IPS DF 6.9 (cell line): ENCODE measurements around the gene ENG.
"Not testable (repeated sequence)": the region's sequence is repeated elsewhere in the genome, so short reads cannot be mapped to it uniquely, and the experiment has no call there.

Experiments used
- DNase-seq: peaks from one replicate; pipeline ENCODE4 v3.0.0-alpha.2; 2013; ENCODE audit warnings: low read depth, low spot score
- H3K27ac ChIP-seq: one replicate; pipeline ENCODE4 v1.5.1; 2013; ENCODE audit warnings: low read length, control low read depth
- H3K27me3 ChIP-seq: 2 replicates; pipeline ENCODE4 v1.6.1; 2013; ENCODE audit warnings: mild to moderate bottlenecking, low read length; ENCODE audit not compliant: control insufficient read depth, insufficient read depth
- H3K36me3 ChIP-seq: 2 replicates; pipeline ENCODE4 v1.6.1; 2013; ENCODE audit warnings: low read length; ENCODE audit not compliant: control insufficient read depth, insufficient read depth
- H3K4me1 ChIP-seq: 2 replicates; pipeline ENCODE4 v1.6.1; 2013; ENCODE audit warnings: low read length; ENCODE audit not compliant: control insufficient read depth, insufficient read depth
- H3K4me3 ChIP-seq: 2 replicates; pipeline ENCODE4 v1.5.1; 2013; ENCODE audit warnings: mild to moderate bottlenecking, low read length
- H3K9me3 ChIP-seq: 2 replicates; pipeline ENCODE4 v1.6.1; 2013; ENCODE audit warnings: low read length, inconsistent platforms; ENCODE audit not compliant: control insufficient read depth, insufficient read depth
- WGBS: extraction: QIAGEN DNeasy Blood & Tissue Kit; methylation state at CpG from one replicate; pipeline ENCODE4 v1.1.7; 2013; ENCODE audit warnings: mixed read lengths, missing lambda C conversion rate; ENCODE audit not compliant: insufficient read length, insufficient coverage; 5-methylcytosine and 5-hydroxymethylcytosine counted together

The ENG gene

DNA sequence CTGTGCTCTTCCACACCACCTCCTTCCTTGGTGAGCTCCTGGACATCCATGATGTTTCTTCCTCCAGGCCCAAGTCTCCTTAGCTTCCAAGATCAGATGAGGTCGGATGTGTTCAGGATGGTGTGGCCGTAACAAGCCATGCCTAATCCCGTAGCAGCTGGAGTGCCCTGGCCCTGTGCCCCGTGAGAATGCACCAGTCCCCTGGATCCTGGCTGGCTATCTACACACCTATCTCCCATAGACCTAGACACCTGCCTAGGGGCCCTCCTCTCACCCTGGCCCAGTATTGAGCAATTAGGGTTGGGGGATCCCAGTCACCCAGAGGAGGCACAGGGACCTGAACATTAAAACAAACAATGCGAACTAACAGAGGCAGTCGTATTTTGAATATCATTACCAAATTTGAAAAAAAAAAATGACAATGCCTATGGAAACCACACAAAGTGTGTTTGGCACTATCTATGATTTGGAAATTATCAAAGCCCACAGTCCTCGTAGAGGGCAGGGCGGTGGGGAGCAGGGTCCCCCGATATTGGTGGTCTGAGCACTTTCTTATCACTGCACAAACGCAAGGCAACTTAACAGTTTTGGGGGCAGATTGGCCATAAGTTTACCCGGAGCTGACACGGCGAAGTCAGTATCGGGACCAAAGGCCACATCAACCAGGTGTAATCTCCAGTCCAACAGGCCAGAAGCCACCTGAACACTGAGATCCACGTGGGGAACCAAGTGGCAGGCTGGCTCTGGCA is 13.2 kb downstream of the ENG start:
- WGBS = no CpG with 5 or more reads among the region's 15 CpGs
- Histone ChIP-seq H3K4me1 (no peaks in the 10 kb centered on the region; the same call in 1 of the 2 replicates), H3K9me3 (no peaks in the 10 kb centered on the region)

DNA sequence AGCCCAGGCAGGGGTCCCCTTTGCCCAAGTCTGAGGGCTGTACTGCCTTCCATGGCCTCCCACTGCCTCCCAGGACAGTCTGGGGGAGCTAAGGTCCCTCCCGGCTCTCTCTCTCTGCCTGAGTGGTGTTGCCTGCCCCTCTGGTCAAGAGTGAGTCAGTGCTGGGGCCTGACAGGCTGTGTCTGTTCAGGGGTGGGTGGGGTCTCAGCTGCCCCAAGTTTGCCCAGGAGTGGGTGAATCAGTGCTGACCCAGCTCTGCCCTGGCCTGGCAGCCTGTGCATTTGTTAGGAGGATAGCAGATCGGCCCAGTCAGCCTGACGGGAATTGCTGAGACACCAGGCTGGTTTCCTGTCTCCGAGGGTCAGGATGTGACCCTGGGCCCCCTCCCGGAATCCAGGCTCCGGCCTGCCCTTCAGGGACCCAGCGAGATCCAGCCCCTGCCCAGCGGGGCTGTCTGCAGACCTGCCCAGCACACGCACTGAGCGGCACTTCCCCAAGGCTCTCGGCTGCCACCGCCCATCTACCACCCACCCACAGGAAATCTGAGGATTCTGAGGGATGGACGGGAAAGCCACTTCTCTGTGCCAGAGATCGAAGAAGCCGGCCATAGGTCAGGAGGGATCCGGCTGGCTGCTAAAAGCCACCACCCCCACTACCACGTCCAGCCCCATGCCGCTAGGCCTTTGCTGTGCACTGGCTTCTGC is 15.9 kb downstream of the ENG start:
- H3K4me3 ChIP-seq = no peak overlapping the region
- H3K36me3 ChIP-seq = no peaks in the 10 kb centered on the region
- no peaks in the 10 kb centered on the region; the same call in 1 of the 2 replicates for H3K4me1 ChIP-seq
- no CpG with 5 or more reads among the region's 18 CpGs for WGBS
- no peak overlapping the region for H3K27ac ChIP-seq
- no peaks in the 10 kb centered on the region for H3K27me3 ChIP-seq
- no peaks in the 10 kb centered on the region for H3K9me3 ChIP-seq
- DNase-seq = no peak

More for the DNA sequence above, 13.2 kb downstream of the ENG start:
- DNase-seq = no peak
- 0 out of 2 replicates have a peak, but pooled peaks cover 2% of the 10 kb centered on the region for H3K36me3 ChIP-seq
- no peaks in the 10 kb centered on the region for H3K27me3 ChIP-seq
- H3K27ac ChIP-seq = no peak overlapping the region
- H3K4me3 ChIP-seq = no peak overlapping the region

DNA sequence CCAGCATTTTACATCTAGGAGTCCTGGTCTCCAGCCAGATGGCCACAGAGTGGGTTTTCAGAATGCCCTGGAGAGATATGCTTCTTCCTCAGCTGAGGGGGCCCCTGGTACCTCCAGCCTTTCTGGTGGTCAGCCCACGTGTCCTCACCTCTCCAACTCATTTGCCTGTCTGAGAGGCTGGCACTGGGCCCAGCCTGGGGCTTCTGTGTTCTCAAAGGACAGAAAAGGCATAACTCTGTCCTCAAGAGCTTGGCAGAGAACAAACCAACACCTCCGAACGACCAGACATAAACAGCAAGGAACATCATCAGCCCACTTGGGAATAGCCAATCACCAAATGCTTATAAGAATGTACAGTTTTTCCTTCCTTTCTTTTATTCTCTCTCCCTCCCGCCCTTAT is 17.1 kb downstream of the ENG start:
- H3K4me1 ChIP-seq = no peaks in the 10 kb centered on the region; the same call in 1 of the 2 replicates
- H3K9me3 ChIP-seq = no peaks in the 10 kb centered on the region
- DNase-seq = no peak
- no peaks in the 10 kb centered on the region for H3K27me3 ChIP-seq
- H3K36me3 ChIP-seq = no peaks in the 10 kb centered on the region
- no peak overlapping the region for H3K27ac ChIP-seq
- no peak overlapping the region for H3K4me3 ChIP-seq
- 100% methylated on average over 1 of the region's 4 CpGs for WGBS

DNA sequence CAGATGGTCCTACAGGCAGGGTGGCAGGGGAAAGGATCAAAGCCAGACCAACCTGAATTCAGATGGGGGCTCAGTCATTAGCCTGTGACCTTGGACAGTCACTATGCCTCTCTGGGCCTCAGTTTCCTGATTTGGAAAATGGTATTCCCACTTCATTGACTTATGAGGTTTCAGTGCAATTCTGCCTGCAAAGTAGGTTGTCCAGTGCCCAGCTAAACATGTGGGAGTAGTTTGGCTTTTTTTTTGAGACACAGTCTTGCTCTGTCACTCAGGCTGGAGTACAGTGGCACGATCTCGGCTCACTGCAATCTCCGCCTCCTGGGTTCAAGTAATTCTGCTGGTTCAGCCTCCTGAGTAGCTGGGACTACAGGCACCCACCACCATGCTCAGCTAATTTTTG is 17.9 kb downstream of the ENG start:
- no CpG with 5 or more reads among the region's 3 CpGs for WGBS
- H3K4me3 ChIP-seq, H3K27ac ChIP-seq, H3K9me3 ChIP-seq, H3K27me3 ChIP-seq, H3K4me1 ChIP-seq, H3K36me3 ChIP-seq, DNase-seq: not testable (repeated sequence)

DNA sequence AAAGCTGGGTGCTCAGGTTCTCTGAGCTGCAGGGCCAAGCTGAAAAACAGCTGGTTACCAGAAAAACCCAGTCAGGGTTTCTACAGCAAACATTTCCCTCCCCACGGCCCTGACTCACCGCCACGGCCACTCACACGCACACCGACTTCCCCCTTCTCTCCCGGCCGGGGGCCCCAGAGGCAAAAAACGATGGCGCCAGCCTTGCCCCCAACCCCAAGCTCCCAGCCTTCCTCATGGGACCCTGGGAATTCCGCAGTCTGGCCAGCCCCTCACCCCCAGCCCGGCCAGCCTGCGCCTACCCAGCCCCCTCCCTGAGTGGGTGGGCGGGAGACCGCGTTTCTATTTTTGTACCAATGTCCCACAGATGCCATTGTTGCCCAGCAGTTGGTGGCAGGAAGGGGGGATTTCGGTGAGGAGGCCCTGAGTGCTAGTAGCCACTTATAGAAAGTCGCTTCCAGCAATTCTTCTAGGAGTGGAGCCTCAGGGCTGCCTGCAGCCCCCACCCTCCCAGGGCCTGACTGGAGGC is 18.4 kb downstream of the ENG start:
- Histone ChIP-seq H3K9me3 (no peaks in the 10 kb centered on the region), H3K27ac (no peak overlapping the region), H3K36me3 (no peaks in the 10 kb centered on the region), H3K4me3 (no peak overlapping the region), H3K4me1 (no peaks in the 10 kb centered on the region; the same call in 1 of the 2 replicates), H3K27me3 (no peaks in the 10 kb centered on the region)
- WGBS = no CpG with 5 or more reads among the region's 17 CpGs
- DNase-seq = no peak

DNA sequence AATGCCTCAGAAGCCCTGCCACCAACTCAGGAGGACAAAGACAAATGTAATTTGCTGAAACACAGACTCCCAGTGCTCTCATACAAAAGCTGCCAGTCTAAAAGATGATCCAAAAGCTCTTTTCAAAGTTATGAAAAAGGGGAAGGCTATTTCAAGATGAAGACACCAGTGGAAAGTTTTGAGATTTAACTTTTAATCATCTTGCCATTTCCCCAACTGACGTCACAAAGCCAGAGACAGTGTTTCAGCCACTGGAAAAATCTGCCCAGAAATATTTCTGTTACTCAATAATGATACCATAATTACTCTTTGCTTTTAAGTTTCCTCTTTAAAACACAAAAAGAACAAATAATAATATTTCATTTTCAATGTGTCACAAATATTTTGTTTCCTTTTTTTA is 20.9 kb downstream of the ENG start:
- Histone ChIP-seq H3K27me3 (no peaks in the 10 kb centered on the region), H3K27ac (no peak overlapping the region), H3K4me1 (peaks cover 3% of the 10 kb centered on the region), H3K36me3 (no peaks in the 10 kb centered on the region), H3K4me3 (no peak overlapping the region), H3K9me3 (no peaks in the 10 kb centered on the region)
- no peak for DNase-seq
- no CpG with 5 or more reads among the region's 1 CpG for WGBS

DNA sequence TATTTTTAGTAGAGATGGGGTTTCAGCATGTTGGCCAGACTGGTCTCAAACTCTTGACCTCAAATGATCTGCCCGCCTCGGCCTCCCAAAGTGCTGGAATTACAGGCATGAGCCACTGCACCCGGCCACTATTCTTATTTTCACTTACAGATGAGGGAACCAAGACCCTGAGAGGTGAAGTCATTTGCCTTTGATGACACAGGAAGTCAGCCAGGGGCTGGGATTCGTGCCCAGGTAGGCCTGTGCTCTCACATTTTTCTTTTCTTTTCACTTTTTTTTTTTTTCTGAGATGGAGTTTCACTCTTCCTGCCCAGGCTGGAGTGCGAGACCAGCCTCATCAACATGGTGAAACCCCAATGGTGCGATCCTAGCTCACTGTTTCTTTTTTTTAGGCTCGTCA is 22.2 kb downstream of the ENG start:
- no peak for DNase-seq
- H3K4me3 ChIP-seq = no peak overlapping the region
- H3K4me1 ChIP-seq = peaks cover 3% of the 10 kb centered on the region
- H3K27me3 ChIP-seq = no peaks in the 10 kb centered on the region
- no peak overlapping the region for H3K27ac ChIP-seq
- no peaks in the 10 kb centered on the region for H3K9me3 ChIP-seq
- no CpG with 5 or more reads among the region's 7 CpGs for WGBS
- H3K36me3 ChIP-seq = no peaks in the 10 kb centered on the region

DNA sequence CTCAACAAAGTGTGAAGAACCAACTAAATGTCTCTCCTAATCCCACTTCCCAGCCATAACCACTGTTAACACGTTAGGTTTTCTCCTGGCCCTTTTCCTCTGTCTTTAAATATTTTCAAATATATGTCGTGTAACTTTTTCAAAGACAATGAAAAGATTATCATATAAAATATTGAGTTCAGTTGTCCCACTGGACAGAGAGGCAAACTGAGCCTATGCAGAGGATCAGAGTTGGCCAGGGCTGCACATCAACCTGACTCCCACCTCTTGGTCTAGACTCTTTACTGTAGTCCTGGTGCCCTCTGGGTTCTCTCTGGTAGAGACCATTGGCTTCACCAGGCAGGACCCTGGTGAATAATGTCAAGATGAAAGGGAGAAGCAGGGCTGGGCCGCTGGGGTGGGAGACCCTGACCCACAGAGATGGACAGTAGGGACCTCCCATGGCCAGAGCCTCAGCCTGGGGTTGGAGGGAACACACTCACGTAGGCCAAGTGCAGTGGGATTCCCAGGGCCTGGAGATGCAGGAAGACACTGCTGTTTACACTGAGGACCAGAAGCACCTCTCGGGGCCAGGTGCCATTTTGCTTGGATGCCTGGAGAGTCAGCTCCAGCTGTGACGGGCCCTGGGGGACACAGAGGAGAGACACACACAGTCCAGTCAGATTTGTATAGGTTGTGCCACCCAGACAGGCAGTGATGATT is 25.1 kb downstream of the ENG start:
- DNase-seq = no peak
- Histone ChIP-seq H3K4me3 (no peak overlapping the region), H3K27me3 (no peaks in the 10 kb centered on the region), H3K9me3 (no peaks in the 10 kb centered on the region), H3K27ac (no peak overlapping the region), H3K36me3 (no peaks in the 10 kb centered on the region), H3K4me1 (peaks cover 6% of the 10 kb centered on the region)
- no CpG with 5 or more reads among the region's 6 CpGs for WGBS

DNA sequence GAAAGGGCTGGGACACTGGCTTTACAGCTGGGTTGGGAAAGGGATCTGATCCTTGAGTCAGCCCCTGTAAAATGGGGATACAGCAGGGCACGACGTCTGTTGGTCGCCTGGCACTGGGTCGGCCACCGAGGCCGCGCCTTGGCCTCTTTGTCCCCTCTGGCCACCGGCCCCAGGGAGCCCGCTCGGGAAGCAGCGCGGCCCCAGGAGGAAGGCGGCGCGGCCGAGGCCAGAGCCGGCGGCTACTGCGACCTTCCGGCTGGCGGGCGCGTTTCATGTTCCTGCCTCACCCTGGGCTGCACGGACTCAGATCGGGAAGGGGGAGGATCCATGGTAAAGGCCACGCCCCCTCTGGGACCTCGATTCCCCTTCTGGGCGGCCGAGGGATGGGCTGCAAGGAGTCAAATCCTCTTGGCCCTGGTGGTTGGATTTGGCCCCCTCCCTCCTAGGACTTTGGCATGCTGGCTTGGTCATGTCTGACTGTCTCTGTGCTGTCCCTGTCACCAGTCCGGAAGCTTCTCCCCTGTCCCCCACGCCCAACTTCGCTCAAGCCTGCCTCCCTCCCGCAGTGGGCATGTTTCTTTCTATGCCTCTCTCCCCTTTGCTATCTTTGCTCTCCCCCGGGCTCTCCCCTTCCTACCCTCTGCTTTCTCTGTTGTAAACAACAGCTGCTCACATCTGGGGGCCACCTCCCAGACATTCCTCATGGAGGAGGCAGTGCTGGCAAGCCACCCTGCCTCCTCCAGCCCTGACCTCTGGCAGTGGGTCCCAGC is 26.0 kb downstream of the ENG start:
- Histone ChIP-seq H3K9me3 (no peaks in the 10 kb centered on the region), H3K4me1 (peaks cover 6% of the 10 kb centered on the region), H3K4me3 (peak overlapping the region; percentile 10; the same call in 1 of the 2 replicates), H3K36me3 (no peaks in the 10 kb centered on the region), H3K27me3 (no peaks in the 10 kb centered on the region), H3K27ac (no peak overlapping the region)
- WGBS = no CpG with 5 or more reads among the region's 34 CpGs
- peak; percentile 88 for DNase-seq
